Progenitor cell of endocrine pancreas (in vitro differentiated cells): ENCODE data around the gene CIDEC. TPM values are rescaled to one million over a fixed set of nuclear protein-coding genes. Genes with fewer than 3 reads are reported as not detected.
"Not testable (repeated sequence)": the region's sequence is repeated elsewhere in the genome, so short reads cannot be mapped to it uniquely, and the experiment has no call there.

ENCODE experiments used
- DNase-seq: peaks from one replicate; pipeline ENCODE4 v3.0.0; 2021; ENCODE audit warnings: low spot score; ENCODE audit not compliant: unreplicated experiment
- H3K27ac Mint-ChIP-seq: 2 replicates; pipeline ENCODE4 v1.8.0; 2021; ENCODE audit warnings: mild to moderate bottlenecking, moderate library complexity, mixed read lengths
- H3K27me3 Mint-ChIP-seq: 2 replicates; pipeline ENCODE4 v1.8.0; 2021; ENCODE audit warnings: mixed read lengths
- H3K36me3 Mint-ChIP-seq: 2 replicates; pipeline ENCODE4 v1.8.0; 2022; ENCODE audit warnings: mixed read lengths; ENCODE audit not compliant: insufficient read depth
- H3K4me1 Mint-ChIP-seq: 2 replicates; pipeline ENCODE4 v1.8.0; 2021; ENCODE audit warnings: low read depth, mixed read lengths
- H3K4me3 Mint-ChIP-seq: 2 replicates; pipeline ENCODE4 v1.8.0; 2021; ENCODE audit warnings: low read depth, mild to moderate bottlenecking, moderate library complexity, mixed read lengths
- H3K9me3 Mint-ChIP-seq: 2 replicates; pipeline ENCODE4 v1.8.0; 2021; ENCODE audit warnings: low read depth, mixed read lengths
- CTCF ChIP-seq: fragments of 200-600 bp; sonication (generic); IDR thresholded peaks from one replicate; pipeline ENCODE4 v1.5.0; 2021; ENCODE audit warnings: antibody characterized with exemption, mild to moderate bottlenecking; ENCODE audit not compliant: unreplicated experiment
- total RNA-seq: library from RNA; stranded (reverse); gene quantifications from 2 replicates; pipeline ENCODE4 v1.2.1, GENCODE V29; 2021

Gene CIDEC
- total RNA-seq, 1 donor from 2014 or later = not detected

- no peak for TF ChIP-seq CTCF
- H3K9me3 Mint-ChIP-seq = no peaks in the 10 kb centered on the region
- H3K36me3 Mint-ChIP-seq = no peaks in the 10 kb centered on the region
- H3K27ac Mint-ChIP-seq = no peak overlapping the region
- H3K4me1 Mint-ChIP-seq = no peaks in the 10 kb centered on the region
- H3K27me3 Mint-ChIP-seq = peaks cover 9% of the 10 kb centered on the region
- no peak overlapping the region for H3K4me3 Mint-ChIP-seq
- DNase-seq = no peak
Measured at GRCh38 chr3:9876991-9877390, 3.1 kb downstream of the CIDEC start.

- not testable (repeated sequence) for H3K36me3 Mint-ChIP-seq, H3K27ac Mint-ChIP-seq, H3K9me3 Mint-ChIP-seq, H3K27me3 Mint-ChIP-seq, DNase-seq, H3K4me3 Mint-ChIP-seq, H3K4me1 Mint-ChIP-seq
Measured at GRCh38 chr3:9876255-9876654, 3.8 kb downstream of the CIDEC start.

GRCh38 chr3:9875448-9875847 lies 4.6 kb downstream of the CIDEC start:
- Mint-ChIP-seq H3K4me3 (no peak overlapping the region), H3K27ac (no peak overlapping the region), H3K4me1 (no peaks in the 10 kb centered on the region)

GRCh38 chr3:9872067-9872466 lies 8.0 kb downstream of the CIDEC start:
- H3K4me3 Mint-ChIP-seq, H3K9me3 Mint-ChIP-seq, H3K27me3 Mint-ChIP-seq, H3K27ac Mint-ChIP-seq, DNase-seq, H3K4me1 Mint-ChIP-seq, H3K36me3 Mint-ChIP-seq: not testable (repeated sequence)

More at GRCh38 chr3:9875448-9875847, 4.6 kb downstream of the CIDEC start:
- peaks cover 9% of the 10 kb centered on the region for H3K27me3 Mint-ChIP-seq
- no peaks in the 10 kb centered on the region for H3K36me3 Mint-ChIP-seq
- H3K9me3 Mint-ChIP-seq = no peaks in the 10 kb centered on the region
- no peak for TF ChIP-seq CTCF
- no peak for DNase-seq

GRCh38 chr3:9870978-9871377 lies 9.1 kb downstream of the CIDEC start:
- no peak for DNase-seq
- Mint-ChIP-seq H3K27ac (no peak overlapping the region), H3K4me3 (no peak overlapping the region), H3K9me3 (no peaks in the 10 kb centered on the region), H3K4me1 (no peaks in the 10 kb centered on the region), H3K27me3 (peaks cover 9% of the 10 kb centered on the region), H3K36me3 (no peaks in the 10 kb centered on the region)
- TF ChIP-seq CTCF = no peak

- Mint-ChIP-seq H3K27ac (no peak overlapping the region), H3K9me3 (no peaks in the 10 kb centered on the region), H3K4me3 (no peak overlapping the region), H3K4me1 (no peaks in the 10 kb centered on the region), H3K36me3 (no peaks in the 10 kb centered on the region), H3K27me3 (peaks cover 5% of the 10 kb centered on the region)
- TF ChIP-seq CTCF = no peak
- DNase-seq = no peak
Measured at GRCh38 chr3:9869955-9870354, 10.1 kb downstream of the CIDEC start.
